ENCODE measurements around the gene SIRPA. TPM values are rescaled to one million over a fixed set of nuclear protein-coding genes. Genes with fewer than 3 reads are reported as not detected.
"Not testable (repeated sequence)": the region's sequence is repeated elsewhere in the genome, so short reads cannot be mapped to it uniquely, and the experiment has no call there.

Gene SIRPA
- total RNA-seq, 1 donor from 2014 or later, result 28.0 TPM

DNA sequence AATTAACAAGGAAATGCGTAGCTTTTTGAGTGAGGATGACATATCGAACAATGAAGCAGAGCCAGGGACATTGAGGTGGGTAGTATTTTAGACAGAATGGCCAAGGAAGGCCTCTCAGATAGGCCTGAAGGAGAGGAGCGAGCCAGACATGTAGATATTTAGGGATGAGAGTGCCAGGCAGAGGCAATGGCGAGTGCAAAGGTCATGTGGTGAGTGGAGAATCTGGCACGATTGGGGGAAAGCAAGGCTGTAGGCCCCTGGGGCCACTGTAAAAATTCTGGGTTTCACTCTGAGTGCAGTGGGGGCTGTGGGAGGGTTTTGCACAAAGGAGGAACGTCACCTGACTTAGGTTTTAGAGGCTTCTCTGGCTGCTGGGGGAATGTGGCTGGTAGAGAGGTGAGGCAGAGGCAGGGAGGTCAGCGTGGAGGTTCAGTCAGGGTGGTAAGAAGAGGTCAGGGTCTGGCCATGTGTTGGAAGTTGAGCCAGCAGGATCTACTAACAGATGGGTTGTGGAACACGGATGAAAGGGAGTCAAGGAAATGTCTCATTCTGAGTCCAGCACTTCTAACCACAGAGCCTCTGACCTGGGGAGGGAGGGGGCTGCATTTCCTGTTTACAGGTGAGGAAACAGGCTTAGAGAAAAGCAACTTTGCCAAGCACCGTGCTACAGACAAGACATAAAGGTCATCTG lies 11.3 kb downstream of the SIRPA start:
- DNase-seq (ENCODE audit: low read depth in 2 of 2), result no peak

DNA sequence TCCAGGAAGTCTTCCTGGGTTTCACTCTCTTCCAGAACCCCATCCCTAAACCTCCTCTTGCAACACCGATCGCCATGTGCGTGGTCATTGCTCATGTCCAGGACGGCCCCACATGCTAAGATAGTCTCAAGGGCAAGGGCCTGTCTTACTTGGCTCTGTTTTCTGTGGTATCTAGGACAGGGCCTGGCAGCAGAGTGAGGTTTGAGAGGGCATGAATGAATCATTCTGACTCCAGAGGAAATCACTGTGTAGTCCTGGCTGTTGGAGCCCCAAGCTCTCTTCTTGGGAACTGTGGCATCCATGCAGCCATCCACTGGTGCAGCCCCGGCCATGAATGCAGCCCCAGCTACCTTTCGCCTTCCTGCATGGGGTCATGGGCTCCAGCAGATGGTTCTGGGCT lies 12.4 kb downstream of the SIRPA start:
- peak in 1 of 2 donors; percentile 16 for DNase-seq (ENCODE audit: low read depth in 2 of 2)

DNA sequence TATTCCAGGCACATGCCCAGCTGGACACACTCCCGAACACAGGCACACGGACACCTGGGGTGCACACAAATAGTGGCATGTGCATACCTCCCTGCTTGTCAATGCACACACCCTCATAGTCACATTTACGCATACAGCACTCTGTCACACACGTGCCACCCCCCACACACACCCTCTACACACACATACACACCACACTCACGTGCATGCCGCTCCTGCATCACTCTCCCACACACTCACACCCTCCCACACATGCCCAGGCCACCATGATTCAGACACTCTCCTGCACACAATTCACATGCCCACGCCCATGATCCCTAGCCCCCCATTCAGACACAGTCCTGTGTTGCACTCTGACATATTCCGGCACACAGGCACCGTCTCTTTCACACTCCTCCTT lies 13.0 kb downstream of the SIRPA start:
- no peak for DNase-seq (ENCODE audit: low read depth in 2 of 2)

- DNase-seq (ENCODE audit: low read depth in 2 of 2), result no peak
These were observed 13.9 kb downstream of the SIRPA start for GRCh38 chr20:1909097-1909496.

DNA sequence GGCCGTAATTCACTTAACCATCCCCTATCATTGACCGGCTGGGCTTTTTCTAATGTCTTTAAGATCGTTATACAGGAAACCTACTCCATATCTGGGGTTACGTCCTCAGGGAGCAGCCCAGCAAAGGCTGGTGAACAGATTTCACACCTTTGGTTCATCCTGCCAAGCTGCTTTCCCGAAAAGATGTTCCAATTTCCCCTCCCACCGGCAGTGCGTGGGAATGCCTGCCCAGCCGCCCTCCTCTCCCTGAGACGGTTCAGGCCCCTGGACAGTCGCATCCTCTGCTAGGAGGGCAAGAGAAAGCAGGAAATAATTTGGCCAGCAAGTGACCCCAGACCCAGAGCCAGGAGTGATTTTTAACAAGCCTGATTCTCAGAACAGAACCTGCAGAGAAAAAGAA lies 16.3 kb downstream of the SIRPA start:
- DNase-seq (ENCODE audit: low read depth in 2 of 2), result no peak

DNA sequence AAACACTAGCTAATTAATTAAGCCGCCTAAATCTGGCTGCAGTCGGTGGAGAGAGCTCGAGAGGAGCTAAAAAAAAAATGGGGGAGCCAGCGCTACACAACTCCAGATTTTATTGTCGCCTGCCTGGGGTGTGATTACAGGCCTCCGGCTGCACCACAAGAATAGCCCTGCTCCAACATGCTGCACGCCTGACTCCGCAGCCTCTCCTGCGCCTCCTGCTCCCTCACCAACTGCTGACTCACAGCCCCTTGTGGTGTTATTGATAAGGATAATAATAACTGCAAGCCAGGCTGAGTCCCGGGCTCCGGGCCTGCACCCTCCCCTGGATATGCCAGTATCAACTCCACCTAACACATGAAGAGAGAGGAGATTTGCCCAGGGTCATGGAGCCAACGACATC lies 16.8 kb downstream of the SIRPA start:
- DNase-seq (ENCODE audit: low read depth in 2 of 2), result peak in 1 of 2 donors; percentile 25

GRCh38 chr20:1912646-1913045 lies 17.4 kb downstream of the SIRPA start:
- DNase-seq (ENCODE audit: low read depth in 2 of 2), result no peak

DNA sequence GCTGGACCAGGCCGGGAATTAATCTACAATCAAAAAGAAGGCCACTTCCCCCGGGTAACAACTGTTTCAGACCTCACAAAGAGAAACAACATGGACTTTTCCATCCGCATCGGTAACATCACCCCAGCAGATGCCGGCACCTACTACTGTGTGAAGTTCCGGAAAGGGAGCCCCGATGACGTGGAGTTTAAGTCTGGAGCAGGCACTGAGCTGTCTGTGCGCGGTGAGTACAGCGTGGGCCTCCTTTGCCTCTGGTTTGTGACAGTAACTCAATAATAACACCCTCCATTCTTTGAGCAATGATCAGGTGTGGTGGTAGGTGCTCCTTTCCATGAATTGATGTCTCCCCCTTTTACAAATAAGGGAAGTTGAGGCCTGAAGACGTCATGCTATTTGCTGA lies 20.0 kb downstream of the SIRPA start:
- DNase-seq (ENCODE audit: low read depth in 2 of 2), result not testable (repeated sequence)

DNA sequence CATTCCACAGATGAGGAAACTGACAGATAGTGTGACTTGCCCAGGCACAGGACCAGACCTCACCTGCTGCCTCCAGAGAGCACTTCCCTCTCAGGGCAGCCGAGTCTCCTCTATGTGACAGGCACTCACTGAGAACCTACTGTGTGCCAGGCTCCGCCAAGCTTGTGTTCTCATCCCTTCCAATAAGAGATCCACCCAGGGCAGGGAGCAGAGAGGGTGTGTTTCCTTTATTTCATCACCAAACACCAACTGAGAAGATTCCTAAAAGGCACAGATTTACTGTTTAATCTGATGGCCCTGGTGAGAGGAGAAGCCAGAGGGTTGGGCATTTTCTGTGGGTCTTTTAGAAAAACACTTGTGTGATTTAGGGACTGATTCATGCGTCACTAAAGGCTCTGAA lies 20.5 kb downstream of the SIRPA start:
- DNase-seq (ENCODE audit: low read depth in 2 of 2), result no peak

- DNase-seq (ENCODE audit: low read depth in 2 of 2), result no peak
These were observed 22.6 kb downstream of the SIRPA start for GRCh38 chr20:1917786-1918185.

GRCh38 chr20:1918491-1919165 lies 23.4 kb downstream of the SIRPA start:
- no peak for DNase-seq (ENCODE audit: low read depth in 2 of 2)

- DNase-seq (ENCODE audit: low read depth in 2 of 2), result no peak
These were observed 25.0 kb downstream of the SIRPA start for GRCh38 chr20:1920252-1920651.

DNA sequence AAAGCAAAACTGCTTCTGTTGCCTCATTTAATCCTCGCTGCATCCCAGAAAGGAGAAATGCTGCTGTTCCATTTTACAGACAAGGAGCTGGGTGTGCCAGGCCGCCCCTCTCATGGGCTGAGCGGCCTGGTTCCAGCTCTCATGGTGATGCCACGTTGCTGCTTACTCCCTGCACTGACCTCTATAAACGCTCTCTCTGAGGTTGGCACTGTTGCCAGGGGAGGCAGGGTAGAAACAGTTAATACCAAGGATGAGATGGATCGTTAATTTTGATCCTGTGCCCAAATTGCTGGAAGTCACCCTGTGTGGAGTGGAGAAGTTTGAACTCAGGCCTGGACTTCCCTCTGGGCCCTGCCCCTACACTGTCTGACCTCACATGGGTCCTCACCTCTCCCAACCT lies 25.6 kb downstream of the SIRPA start:
- DNase-seq (ENCODE audit: low read depth in 2 of 2), result no peak

GRCh38 chr20:1921985-1922384 lies 26.8 kb downstream of the SIRPA start:
- DNase-seq (ENCODE audit: low read depth in 2 of 2), result not testable (repeated sequence)

- DNase-seq (ENCODE audit: low read depth in 2 of 2), result no peak
These were observed 27.6 kb downstream of the SIRPA start for GRCh38 chr20:1922786-1923185.

DNA sequence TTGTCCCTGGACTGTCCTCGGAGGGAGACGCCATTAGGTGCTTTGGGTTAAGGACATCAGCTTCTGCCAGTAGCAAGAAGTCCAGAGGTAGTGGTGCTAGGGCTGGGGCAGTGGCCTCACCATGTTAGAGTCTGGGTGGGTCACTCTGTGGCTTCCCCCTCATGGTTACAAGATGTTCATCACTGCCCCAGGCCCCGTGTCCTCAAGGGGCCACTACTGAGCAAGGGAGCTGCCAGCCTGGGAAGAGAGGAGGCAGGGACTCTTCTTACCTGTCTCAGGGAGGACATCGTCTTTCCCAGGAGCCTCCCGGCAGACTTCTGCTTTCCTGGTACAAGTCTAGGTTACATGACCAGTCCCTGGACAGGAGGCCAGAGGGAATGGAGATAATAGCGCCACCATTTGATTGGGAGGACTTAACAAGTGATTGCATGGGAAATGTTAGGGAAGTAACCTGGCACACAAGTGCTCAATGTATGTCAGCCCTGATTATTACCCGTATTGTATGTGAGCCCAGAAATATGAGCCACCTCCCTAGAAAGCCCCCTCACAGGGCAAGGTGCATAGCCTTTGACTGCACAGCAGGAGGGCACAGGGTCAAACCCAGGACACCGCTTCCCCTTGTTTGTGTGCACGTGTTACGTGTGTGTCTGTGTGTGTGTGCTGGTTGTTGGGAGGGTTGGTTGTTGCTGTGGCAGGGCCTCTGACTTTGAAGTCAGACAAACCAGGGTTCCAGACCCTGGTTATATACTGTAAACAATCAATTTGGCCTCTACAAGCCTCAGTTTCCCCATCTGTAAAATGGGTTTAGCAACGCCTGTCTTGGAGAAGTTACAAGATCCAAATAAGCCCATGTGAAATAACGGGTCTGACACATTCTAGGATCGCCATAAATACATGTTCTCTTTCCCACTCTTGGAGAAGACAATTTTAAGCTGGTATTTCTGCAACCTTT lies 30.0 kb downstream of the SIRPA start:
- DNase-seq (ENCODE audit: low read depth in 2 of 2), result no peak

- no peak for DNase-seq (ENCODE audit: low read depth in 2 of 2)
These were observed 31.0 kb downstream of the SIRPA start for GRCh38 chr20:1926237-1926636.

- DNase-seq (ENCODE audit: low read depth in 2 of 2), result no peak
These were observed 32.0 kb downstream of the SIRPA start for GRCh38 chr20:1927217-1927616.

- DNase-seq (ENCODE audit: low read depth in 2 of 2), result no peak
These were observed 32.9 kb downstream of the SIRPA start for GRCh38 chr20:1928154-1928553.

DNA sequence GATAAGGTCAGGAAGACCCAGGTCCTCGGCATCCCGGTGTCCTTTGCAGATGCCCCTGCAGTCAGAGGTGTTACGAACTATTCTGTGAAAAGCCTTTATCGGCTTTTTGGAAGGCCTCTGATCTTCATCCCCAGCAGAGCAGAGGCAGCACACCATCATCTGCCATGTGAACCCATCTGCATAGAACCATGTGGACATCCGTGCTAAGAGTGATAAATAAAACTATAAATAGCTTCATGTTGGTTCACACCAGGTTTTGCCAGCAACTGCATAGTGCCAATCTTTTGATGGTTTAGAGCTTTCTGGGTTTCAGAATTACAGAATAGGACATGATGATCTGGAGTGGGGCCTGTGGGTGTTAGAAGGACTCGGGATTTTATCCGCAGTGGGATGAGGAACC lies 33.6 kb downstream of the SIRPA start:
- no peak for DNase-seq (ENCODE audit: low read depth in 2 of 2)

GRCh38 chr20:1929460-1929859 lies 34.3 kb downstream of the SIRPA start:
- no peak for DNase-seq (ENCODE audit: low read depth in 2 of 2)

DNA sequence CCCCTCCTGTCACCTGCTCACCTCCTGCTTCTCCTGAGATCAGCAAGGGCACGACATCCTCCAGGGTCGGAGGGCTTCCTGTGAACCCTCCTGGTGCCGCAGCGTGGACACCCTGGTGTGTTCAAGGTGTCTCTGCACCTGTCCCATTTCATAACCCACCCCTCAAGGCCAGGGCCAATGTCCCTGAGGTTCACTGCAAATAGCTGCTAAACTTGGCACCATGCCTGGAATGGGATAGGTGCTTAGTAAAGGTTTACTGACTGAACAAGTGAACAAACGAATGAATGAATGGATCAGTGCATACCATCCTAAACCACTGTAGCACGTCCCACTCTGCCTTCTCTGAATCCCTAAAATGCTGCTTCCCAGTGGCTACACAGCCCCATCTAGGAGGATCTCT lies 35.0 kb downstream of the SIRPA start:
- no peak for DNase-seq (ENCODE audit: low read depth in 2 of 2)
